GM23248 (cell line): ENCODE results near the gene KAT2B. TPM values are rescaled to one million over a fixed set of nuclear protein-coding genes. Genes with fewer than 3 reads are reported as not detected.

ENCODE experiments used
- DNase-seq: peaks from one replicate; pipeline ENCODE4 v3.0.0-alpha.2; 2015
- H2AFZ ChIP-seq: fragments of 200-600 bp; sonication (generic); 2 replicates; pipeline ENCODE4 v1.6.1; 2016; ENCODE audit warnings: antibody characterized with exemption
- H3F3A ChIP-seq: fragments of 200-600 bp; sonication (generic); 2 replicates; pipeline ENCODE4 v1.6.1; 2016; ENCODE audit warnings: mild to moderate bottlenecking, antibody characterized with exemption, mixed run types; ENCODE audit not compliant: insufficient read depth
- H3K27ac ChIP-seq: fragments of 200-600 bp; sonication (generic); 2 replicates; pipeline ENCODE4 v1.5.1; 2016; ENCODE audit warnings: mild to moderate bottlenecking
- H3K27me3 ChIP-seq: fragments of 200-600 bp; sonication (generic); replicated peaks from 2 replicates; pipeline ENCODE4 v1.6.1; 2016; ENCODE audit warnings: mild to moderate bottlenecking; ENCODE audit not compliant: insufficient read depth
- H3K36me3 ChIP-seq: fragments of 200-600 bp; sonication (generic); 2 replicates; pipeline ENCODE4 v1.6.1; 2016; ENCODE audit warnings: low read depth, mild to moderate bottlenecking
- H3K4me1 ChIP-seq: fragments of 200-600 bp; sonication (generic); 2 replicates; pipeline ENCODE4 v1.6.1; 2016; ENCODE audit warnings: mild to moderate bottlenecking; ENCODE audit not compliant: insufficient read depth
- H3K4me2 ChIP-seq: fragments of 200-600 bp; sonication (generic); one replicate; pipeline ENCODE4 v1.6.1; 2016; ENCODE audit warnings: mild to moderate bottlenecking; ENCODE audit not compliant: unreplicated experiment
- H3K4me3 ChIP-seq: fragments of 200-600 bp; sonication (generic); 2 replicates; pipeline ENCODE4 v1.5.1; 2016; ENCODE audit warnings: mild to moderate bottlenecking
- H3K79me2 ChIP-seq: fragments of 200-600 bp; sonication (generic); 2 replicates; pipeline ENCODE4 v1.6.1; 2016; ENCODE audit warnings: mild to moderate bottlenecking; ENCODE audit not compliant: insufficient read depth
- H3K9ac ChIP-seq: fragments of 200-600 bp; sonication (generic); 2 replicates; pipeline ENCODE4 v1.6.1; 2016; ENCODE audit warnings: mild to moderate bottlenecking
- H3K9me2 ChIP-seq: fragments of 200-600 bp; sonication (generic); 2 replicates; pipeline ENCODE4 v1.6.1; 2016; ENCODE audit warnings: mixed run types, mild to moderate bottlenecking, moderate library complexity; ENCODE audit not compliant: insufficient read depth
- H3K9me3 ChIP-seq: fragments of 200-600 bp; sonication (generic); one replicate; pipeline ENCODE4 v1.6.1; 2017; ENCODE audit warnings: low read depth
- H4K20me1 ChIP-seq: fragments of 200-600 bp; sonication (generic); 2 replicates; pipeline ENCODE4 v1.6.0; 2016; ENCODE audit not compliant: insufficient read depth
- EZH2 ChIP-seq: fragments of 200-600 bp; sonication (generic); IDR thresholded peaks from 2 replicates; pipeline ENCODE4 v1.6.1; 2018; ENCODE audit warnings: antibody characterized with exemption, mild to moderate bottlenecking; ENCODE audit not compliant: insufficient read depth, poor library complexity, severe bottlenecking
- EZH2phosphoT487 ChIP-seq: fragments of 200-600 bp; sonication (generic); IDR thresholded peaks from 2 replicates; pipeline ENCODE4 v1.6.1; 2018; ENCODE audit warnings: antibody characterized with exemption, moderate library complexity, mild to moderate bottlenecking, low read depth; ENCODE audit not compliant: insufficient read depth
- WGBS, 2 experiments: methylation state at CpG; one replicate each; pipeline ENCODE4 v1.1.6; 2015 to 2017; ENCODE audit warnings: low lambda C conversion rate in 2 of 2, low coverage in 1 of 2; ENCODE audit errors: missing lambda C conversion rate in 2 of 2; 5-methylcytosine and 5-hydroxymethylcytosine counted together
- in situ Hi-C: fragments of 300-500 bp; cut with MboI; formaldehyde crosslinking; loops from 2 replicates; pipeline ENCODE4 v1.15.0; 2020
- microRNA-seq: library from miRNA; unstranded; fragments of <30 nt; microRNA quantifications from one replicate; pipeline ENCODE4, GENCODE V29; 2016; ENCODE audit warnings: borderline number of aligned reads
- polyA plus RNA-seq: library from polyadenylated mRNA; unstranded; fragments of >200 nt; fragmentation: Nextera tagmentation; extraction: Ambion mirVana; gene quantifications from 2 replicates; pipeline ENCODE4 v1.2.1, GENCODE V29; 2016
- small RNA-seq: library from RNA; depleted of rRNA; stranded (forward); fragments of <200 nt; gene quantifications from one replicate; pipeline ENCODE3, GENCODE V24; 2014; ENCODE audit warnings: low read depth, low replicate concordance
- total RNA-seq: library from RNA; depleted of rRNA; stranded (reverse); fragments of >200 nt; shearing (Covaris generic); gene quantifications from 2 replicates; pipeline ENCODE4 v1.2.3, GENCODE V29; 2014; rRNA removed

Gene KAT2B
- total and polyA plus RNA-seq, 2 experiments from 2014 or later: 1.5 to 13.5 TPM

- H3K36me3 ChIP-seq: no peaks in the 10 kb centered on the region
- TF ChIP-seq EZH2phosphoT487 (no peak), EZH2 (no peak)
- no peak overlapping the region for H3K4me3 ChIP-seq
- peaks cover 4% of the 10 kb centered on the region; the same call in 1 of the 2 replicates for H3F3A ChIP-seq
- no peak overlapping the region for H3K4me2 ChIP-seq
- H3K9me3 ChIP-seq: no peaks in the 10 kb centered on the region
- H3K9me2 ChIP-seq: no peaks in the 10 kb centered on the region
- no peaks in the 10 kb centered on the region for H3K79me2 ChIP-seq
- H3K27ac ChIP-seq: no peak overlapping the region
- peaks cover 8% of the 10 kb centered on the region; the same call in 1 of the 2 replicates for H3K4me1 ChIP-seq
- H2AFZ ChIP-seq: no peak overlapping the region
- no peaks in the 10 kb centered on the region for H3K27me3 ChIP-seq
- DNase-seq: no peak
- no peaks in the 10 kb centered on the region for H4K20me1 ChIP-seq
- in situ Hi-C loops: no loop called here
- no peak overlapping the region for H3K9ac ChIP-seq
- WGBS, 2 experiments: 62 to 70% methylated on average over 5 of the region's 5 CpGs
Observed at GRCh38 chr3:20190991-20191390, 150.7 kb downstream of the KAT2B start.

GRCh38 chr3:20194793-20195460 lies 154.7 kb downstream of the KAT2B start:
- WGBS, 2 experiments: 89 to 91% methylated on average over 7 of the region's 7 CpGs
- H3K9ac ChIP-seq: no peak overlapping the region
- H2AFZ ChIP-seq: no peak overlapping the region
- H3K4me3 ChIP-seq: no peak overlapping the region
- in situ Hi-C loops: no loop called here
- H4K20me1 ChIP-seq: no peaks in the 10 kb centered on the region
- H3K4me2 ChIP-seq: no peak overlapping the region
- H3F3A ChIP-seq: no peaks in the 10 kb centered on the region
- H3K36me3 ChIP-seq: no peaks in the 10 kb centered on the region
- no peak for DNase-seq
- TF ChIP-seq EZH2phosphoT487: no peak
- TF ChIP-seq EZH2: no peak
- H3K4me1 ChIP-seq: no peaks in the 10 kb centered on the region
- no peak overlapping the region for H3K27ac ChIP-seq
- no peaks in the 10 kb centered on the region for H3K9me2 ChIP-seq
- no peaks in the 10 kb centered on the region for H3K79me2 ChIP-seq
- H3K9me3 ChIP-seq: no peaks in the 10 kb centered on the region
- no peaks in the 10 kb centered on the region for H3K27me3 ChIP-seq

DNA sequence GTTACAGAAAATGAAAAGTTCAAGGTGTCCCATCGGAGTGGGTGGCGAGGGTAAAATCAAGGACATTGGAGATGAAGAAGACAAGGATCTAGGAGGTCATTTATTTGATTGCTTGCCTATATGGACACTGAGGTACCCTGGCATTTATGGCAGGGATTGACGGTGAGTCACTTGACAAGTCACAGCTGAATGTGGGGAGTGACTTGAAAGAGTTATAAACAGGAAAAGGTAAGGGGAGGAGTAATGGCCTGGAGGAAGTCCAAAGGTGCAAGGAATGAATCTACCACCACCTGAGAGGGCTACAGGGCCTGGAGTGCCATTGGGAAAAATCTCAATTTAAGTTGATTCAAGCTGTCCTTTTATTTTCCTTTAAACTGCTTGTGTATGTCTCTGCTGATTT lies 157.5 kb downstream of the KAT2B start:
- H3K4me3 ChIP-seq: no peak overlapping the region
- no peak overlapping the region for H3K4me2 ChIP-seq
- 92 to 93% methylated on average over 3 of the region's 3 CpGs for WGBS, 2 experiments
- H4K20me1 ChIP-seq: no peaks in the 10 kb centered on the region
- no peaks in the 10 kb centered on the region for H3K4me1 ChIP-seq
- H3K9ac ChIP-seq: no peak overlapping the region
- TF ChIP-seq EZH2: no peak
- no peak for TF ChIP-seq EZH2phosphoT487
- no peak for DNase-seq
- no peaks in the 10 kb centered on the region for H3K36me3 ChIP-seq
- H3F3A ChIP-seq: no peaks in the 10 kb centered on the region
- no peak overlapping the region for H2AFZ ChIP-seq
- no peak overlapping the region for H3K27ac ChIP-seq
- in situ Hi-C loops: no loop called here
- H3K79me2 ChIP-seq: no peaks in the 10 kb centered on the region
- H3K9me2 ChIP-seq: no peaks in the 10 kb centered on the region
- H3K9me3 ChIP-seq: no peaks in the 10 kb centered on the region
- H3K27me3 ChIP-seq: no peaks in the 10 kb centered on the region

DNA sequence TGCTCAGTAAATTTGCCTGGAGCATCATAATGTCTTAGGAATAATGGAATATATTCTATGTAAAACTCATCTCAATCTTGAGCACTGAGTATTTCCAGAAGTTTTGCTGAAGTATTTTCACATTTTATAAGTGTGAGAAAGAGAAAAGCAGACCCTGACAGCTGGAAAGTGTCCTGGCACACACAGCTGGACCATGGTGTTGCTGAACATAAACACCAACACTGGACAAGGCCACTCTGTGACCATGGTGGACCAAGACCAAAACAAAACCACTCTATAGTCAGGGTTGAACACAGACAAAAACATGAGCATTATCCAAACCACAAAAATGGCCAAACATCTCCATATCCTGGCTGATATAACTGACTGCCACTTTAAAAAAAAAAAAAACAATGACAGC lies 160.9 kb downstream of the KAT2B start:
- Histone ChIP-seq H3F3A (no peaks in the 10 kb centered on the region), H3K27me3 (no peaks in the 10 kb centered on the region), H3K9me2 (no peaks in the 10 kb centered on the region), H3K27ac (no peak overlapping the region), H3K4me3 (no peak overlapping the region), H3K36me3 (no peaks in the 10 kb centered on the region), H3K9ac (no peak overlapping the region), H2AFZ (no peak overlapping the region), H3K79me2 (no peaks in the 10 kb centered on the region), H3K9me3 (no peaks in the 10 kb centered on the region), H3K4me2 (no peak overlapping the region), H4K20me1 (no peaks in the 10 kb centered on the region), H3K4me1 (no peaks in the 10 kb centered on the region)
- TF ChIP-seq EZH2phosphoT487: no peak
- TF ChIP-seq EZH2: no peak
- no peak for DNase-seq
- in situ Hi-C loops: no loop called here

Small RNAs within 50 kb of the gene (microRNA-seq; reads per million reads assigned to microRNA genes)
- gene MIR3135A: not detected

Small RNAs within 50 kb of the gene (small RNA-seq; reads per million reads assigned to genes)
- gene MIR3135A (not detected), gene RNU4-85P (not detected), gene RPL39P18 (not detected)

Other genes starting within 250 kb of the KAT2B start
- gene EFHB, start 106.2 kb upstream of the KAT2B start, total RNA-seq: 0.13 and 2.9 TPM in 2 replicates
- 1.0 and 1.3 TPM in 2 replicates for gene EFHB, start 106.2 kb upstream of the KAT2B start, polyA plus RNA-seq
- 56.5 and 94.9 TPM in 2 replicates for gene RAB5A, start 93.3 kb upstream of the KAT2B start, total RNA-seq
- gene RAB5A, start 93.3 kb upstream of the KAT2B start, polyA plus RNA-seq: 78.9 and 80.9 TPM in 2 replicates
- not detected in 2 replicates for gene PP2D1, start 28.2 kb upstream of the KAT2B start, total RNA-seq
- gene PP2D1, start 28.2 kb upstream of the KAT2B start, polyA plus RNA-seq: 0.16 TPM in 1 of 2 replicates, not detected in the other
- gene SGO1, start 145.8 kb downstream of the KAT2B start, total RNA-seq: 1.0 and 5.7 TPM in 2 replicates
- gene SGO1, start 145.8 kb downstream of the KAT2B start, polyA plus RNA-seq: 6.6 and 7.4 TPM in 2 replicates